ENCODE results near the gene TMEM106A. TPM values are rescaled to one million over a fixed set of nuclear protein-coding genes. Genes with fewer than 3 reads are reported as not detected.

Gene TMEM106A
- total RNA-seq = 2.8 and 5.6 TPM in 2 replicates

GRCh38 chr17:43211480-43212402 is at the start of gene TMEM106A:
Gene TMEM106A (plus strand): TSS chr17:43211875. CDS start chr17:43213042, 1,167 bp downstream.

GRCh38 chr17:43170766-43171585 is 40.7 kb upstream of the TMEM106A start, which contains the start of gene NBR1:
Gene NBR1 (plus strand): TSS chr17:43171214. CDS start chr17:43175800, 4,586 bp downstream.

GRCh38 chr17:43228020-43228782 is 16.5 kb downstream of the TMEM106A start, which contains the start of gene CCDC200:
Gene CCDC200 (minus strand): TSS chr17:43228623. CDS start chr17:43228554, 69 bp downstream.

GRCh38 chr17:43233877-43234276 is 22.2 kb downstream of the TMEM106A start, which contains the start of gene RNU2-1:
Gene RNU2-1 (minus strand): TSS chr17:43233977.

Other genes starting within 250 kb of the TMEM106A start
- 22.0 and 28.8 TPM in 2 replicates for gene AARSD1, start 247.4 kb upstream of the TMEM106A start, total RNA-seq
- gene PTGES3L, start 231.8 kb upstream of the TMEM106A start, total RNA-seq = 0.52 TPM in 1 of 2 replicates, not detected in the other
- gene RUNDC1, start 231.3 kb upstream of the TMEM106A start, total RNA-seq = 7.9 and 9.5 TPM in 2 replicates
- gene RPL27, start 213.5 kb upstream of the TMEM106A start, total RNA-seq = 1,977 and 2,082 TPM in 2 replicates
- gene IFI35, start 205.1 kb upstream of the TMEM106A start, total RNA-seq = 15.1 and 42.8 TPM in 2 replicates
- gene VAT1, start 189.5 kb upstream of the TMEM106A start, total RNA-seq = 87.4 and 267 TPM in 2 replicates
- 0.65 and 0.80 TPM in 2 replicates for gene RND2, start 186.6 kb upstream of the TMEM106A start, total RNA-seq
- 8.0 and 12.9 TPM in 2 replicates for gene BRCA1, start 86.5 kb upstream of the TMEM106A start, total RNA-seq
- gene NBR1, start 40.7 kb upstream of the TMEM106A start, total RNA-seq = 58.8 and 106 TPM in 2 replicates
- gene CCDC200, start 16.7 kb downstream of the TMEM106A start, total RNA-seq = not detected in 2 replicates
- gene RNU2-1, start 22.1 kb downstream of the TMEM106A start, total RNA-seq = not detected in 2 replicates
- gene ARL4D, start 187.1 kb downstream of the TMEM106A start, total RNA-seq = 3.5 and 9.3 TPM in 2 replicates